Motor neuron (in vitro differentiated cells): Measurements from ENCODE around the gene LRRC14B. TPM values are rescaled to one million over a fixed set of nuclear protein-coding genes. Genes with fewer than 3 reads are reported as not detected.

ENCODE experiments used
- ATAC-seq, 8 experiments: fragments of 200-7000 bp; cut with Tn5 transposase; replicated peaks in 6 of 8; 2 replicates each; pipeline ENCODE4 v1.8.0; 2021; ENCODE audit warnings: mild to moderate bottlenecking in 8 of 8, moderate library complexity in 8 of 8
- H3K27ac ChIP-seq, 2 donors: fragments of 250-450 bp; sonication (Bioruptor Pico); 2 replicates each; pipeline ENCODE4 v1.9.0; 2021; ENCODE audit warnings: antibody characterized with exemption in 2 of 2, mild to moderate bottlenecking in 2 of 2, moderate library complexity in 1 of 2
- H3K4me1 ChIP-seq, 2 donors: fragments of 250-450 bp; sonication (Bioruptor Pico); replicated peaks in 1 of 2; 2 replicates each; pipeline ENCODE4 v1.6.1; 2021; ENCODE audit warnings: antibody characterized with exemption in 2 of 2, mild to moderate bottlenecking in 2 of 2, moderate library complexity in 1 of 2
- H3K4me3 ChIP-seq, 5 donors: fragments of 250-450 bp; sonication (Bioruptor Pico); 2 replicates each; pipeline ENCODE4 v1.9.0; 2021; ENCODE audit warnings: antibody characterized with exemption in 5 of 5, mild to moderate bottlenecking in 5 of 5, moderate library complexity in 4 of 5
- WGBS, 10 experiments: fragments of 450-650 bp; shearing (Covaris generic); methylation state at CpG; one replicate each; pipeline ENCODE4 v1.0.0; 2022; 5-methylcytosine and 5-hydroxymethylcytosine counted together
- in situ Hi-C, 9 experiments: fragments of 400-800 bp; cut with MboI; loops; one replicate each; pipeline ENCODE4 v1.15.0; 2021; ENCODE audit warnings: low sequenced_read_pairs in 9 of 9, low pct_unique_long_range_greater_than_20kb in 2 of 9; ENCODE audit not compliant: unreplicated experiment in 9 of 9
- total RNA-seq, 8 experiments: library from RNA; unstranded; fragments of 300-600 nt; gene quantifications; 2 replicates each; pipeline versions ENCODE4 v1.2.3 to v1.2.4, GENCODE V29; 2022

Gene LRRC14B
- total RNA-seq, 8 experiments from 2014 or later: 0.18 to 4.5 (median 0.25) TPM; not detected in 3

GRCh38 chr5:182126-182525, 9.2 kb upstream of the LRRC14B start:
- no peak for ATAC-seq

DNA sequence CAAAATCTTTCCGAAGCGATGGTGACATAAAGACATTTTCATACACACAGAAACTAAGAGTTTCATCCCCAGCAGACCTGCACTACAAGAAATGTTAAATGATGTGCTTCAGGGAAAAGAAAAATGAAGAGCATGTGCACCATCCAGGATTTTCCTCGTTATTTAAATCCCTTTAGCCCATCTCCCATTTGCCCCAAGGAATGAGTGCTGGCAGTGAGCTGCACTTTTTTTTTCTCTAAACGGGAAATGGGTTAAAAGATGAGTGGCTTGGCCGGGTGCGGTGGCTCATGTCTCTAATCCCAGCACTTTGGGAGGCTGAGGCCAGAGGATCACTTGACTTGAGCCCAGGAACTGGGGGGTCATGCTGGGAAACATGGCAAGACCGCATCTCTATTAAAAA, 6.8 kb upstream of the LRRC14B start:
- in situ Hi-C loops: no loop called here
- WGBS, 10 experiments: 0 to 100% (median 93%) methylated on average over 1 to 7 of the region's 7 CpGs; no CpG with 5 or more reads in 1 of the 10 experiments
- H3K4me3 ChIP-seq: no peak overlapping the region
- H3K4me1 ChIP-seq: peaks cover 8 to 14% of the 10 kb centered on the region in 2 donors
- no peak for ATAC-seq
- H3K27ac ChIP-seq: no peak overlapping the region

More at GRCh38 chr5:182126-182525, 9.2 kb upstream of the LRRC14B start:
- H3K27ac ChIP-seq: no peak overlapping the region
- in situ Hi-C loops: no loop called here
- no peak overlapping the region for H3K4me3 ChIP-seq
- H3K4me1 ChIP-seq: no peaks in the 10 kb centered on the region
- WGBS, 10 experiments: 83 to 97% (median 92%) methylated on average over 4 to 6 of the region's 12 CpGs; no CpG with 5 or more reads in 4 of the 10 experiments

GRCh38 chr5:185095-186070, 5.9 kb upstream of the LRRC14B start:
- Histone ChIP-seq H3K4me3 (no peak overlapping the region), H3K27ac (no peak overlapping the region), H3K4me1 (peaks cover 8 to 17% of the 10 kb centered on the region in 2 donors)
- no peak for ATAC-seq
- 30 to 96% (median 72%) methylated on average over 2 to 10 of the region's 21 CpGs; no CpG with 5 or more reads in 3 of the 10 experiments for WGBS, 10 experiments
- in situ Hi-C loops: no loop called here

- Histone ChIP-seq H3K27ac (no peak overlapping the region), H3K4me1 (peaks cover 15 to 27% of the 10 kb centered on the region in 2 donors), H3K4me3 (no peak overlapping the region)
- in situ Hi-C loops: no loop called here
- no peak for ATAC-seq
- WGBS, 10 experiments: 17 to 100% (median 96%) methylated on average over 1 to 12 of the region's 28 CpGs; no CpG with 5 or more reads in 4 of the 10 experiments
Measured at GRCh38 chr5:186091-187041, 4.9 kb upstream of the LRRC14B start.

GRCh38 chr5:187042-187431, 4.3 kb upstream of the LRRC14B start:
- H3K4me1 ChIP-seq: peaks cover 16 to 32% of the 10 kb centered on the region in 2 donors
- in situ Hi-C loops: no loop called here
- no peak overlapping the region for H3K4me3 ChIP-seq
- ATAC-seq: no peak
- H3K27ac ChIP-seq: no peak overlapping the region
- 77 to 100% (median 86%) methylated on average over 2 to 8 of the region's 13 CpGs; no CpG with 5 or more reads in 6 of the 10 experiments for WGBS, 10 experiments

- in situ Hi-C loops: no loop called here
- Histone ChIP-seq H3K27ac (no peak overlapping the region), H3K4me1 (peaks cover 16 to 32% of the 10 kb centered on the region in 2 donors), H3K4me3 (no peak overlapping the region)
- 0 to 20% methylated on average over 1 of the region's 21 CpGs; no CpG with 5 or more reads in 8 of the 10 experiments for WGBS, 10 experiments
- peak in 1 of 8 experiments; percentile 1 for ATAC-seq
Measured at GRCh38 chr5:187617-188451, 3.5 kb upstream of the LRRC14B start.

- peak; percentile 76 to 95 (median 86) for ATAC-seq
- in situ Hi-C loops: no loop called here
Measured at GRCh38 chr5:188488-189481, 2.5 kb upstream of the LRRC14B start.

GRCh38 chr5:189486-189885, 1.8 kb upstream of the LRRC14B start:
- no peak overlapping the region for H3K27ac ChIP-seq
- WGBS, 10 experiments: 0 to 100% (median 96%) methylated on average over 1 to 8 of the region's 10 CpGs; no CpG with 5 or more reads in 5 of the 10 experiments
- no peak for ATAC-seq
- H3K4me1 ChIP-seq: peaks cover 16 to 32% of the 10 kb centered on the region in 2 donors
- in situ Hi-C loops: no loop called here
- no peak overlapping the region for H3K4me3 ChIP-seq

More at GRCh38 chr5:188488-189481, 2.5 kb upstream of the LRRC14B start:
- Histone ChIP-seq H3K4me3 (no peak overlapping the region), H3K27ac (peak overlapping the region in 1 of 2 donors; percentile 3), H3K4me1 (peaks cover 16 to 32% of the 10 kb centered on the region in 2 donors)
- WGBS, 10 experiments: 0 to 50% (median 23%) methylated on average over 1 to 13 of the region's 37 CpGs; no CpG with 5 or more reads in 4 of the 10 experiments

DNA sequence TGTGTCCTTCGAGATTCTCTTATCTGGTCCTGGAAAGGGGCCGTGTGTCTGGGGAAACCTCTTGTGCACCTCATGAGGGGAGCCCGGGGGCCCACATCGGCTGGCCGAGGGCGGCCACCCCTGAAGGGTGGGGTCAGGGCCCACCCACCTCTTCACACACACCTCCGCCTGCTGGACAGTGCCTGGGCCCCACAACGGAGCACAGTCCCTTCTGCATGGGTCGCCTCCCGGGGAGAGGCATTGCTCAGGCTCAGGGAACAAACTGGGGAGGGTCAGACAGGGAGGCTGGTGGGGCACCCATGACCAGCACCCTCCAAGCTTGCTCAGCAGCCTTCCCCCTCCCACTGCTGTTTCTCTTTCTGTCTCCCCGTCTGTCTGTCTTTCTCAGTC, 1.3 kb upstream of the LRRC14B start:
- in situ Hi-C loops: no loop called here
- Histone ChIP-seq H3K27ac (no peak overlapping the region), H3K4me3 (no peak overlapping the region), H3K4me1 (peaks cover 16 to 32% of the 10 kb centered on the region in 2 donors)
- ATAC-seq: no peak
- 0 to 93% (median 55%) methylated on average over 1 to 6 of the region's 11 CpGs; no CpG with 5 or more reads in 5 of the 10 experiments for WGBS, 10 experiments

DNA sequence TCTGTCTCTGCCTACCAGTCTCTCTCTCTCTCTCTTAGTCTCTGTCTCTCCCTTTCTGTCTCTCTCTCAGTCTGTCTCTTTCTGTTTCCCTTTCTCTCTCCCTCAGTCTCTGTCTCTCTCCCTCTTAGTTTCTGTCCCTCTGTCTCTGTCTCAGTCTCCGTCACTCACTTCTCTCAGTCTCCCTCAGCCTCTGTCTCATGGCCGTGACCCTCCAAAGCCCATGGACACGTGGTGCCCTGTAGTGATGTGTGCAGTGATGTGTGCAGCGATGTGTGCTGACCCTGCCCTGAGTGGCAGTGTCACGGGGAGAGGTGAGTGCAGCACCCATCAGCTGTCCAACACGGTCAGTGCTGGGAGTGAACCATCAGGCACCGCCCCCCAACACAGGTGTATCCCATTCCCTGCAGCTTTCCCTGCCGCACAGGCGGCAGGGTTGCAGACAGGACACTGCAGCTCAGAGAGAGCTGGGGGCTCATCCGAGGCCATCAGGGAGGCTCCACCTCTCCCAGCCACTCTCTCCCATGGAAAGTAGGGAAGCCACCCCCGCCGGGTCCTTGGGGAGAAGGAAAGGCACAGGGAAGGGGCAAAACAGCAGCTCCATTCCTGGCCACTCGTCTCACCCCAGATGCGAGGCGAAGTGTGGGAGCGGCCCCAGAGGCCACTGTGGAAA, 794 bp upstream of the LRRC14B start:
- ATAC-seq: peak in 3 of 8 experiments; percentile 29 to 45 (median 36)
- Histone ChIP-seq H3K27ac (no peak overlapping the region), H3K4me3 (no peak overlapping the region), H3K4me1 (peaks cover 16 to 32% of the 10 kb centered on the region in 2 donors)
- 20 to 71% (median 54%) methylated on average over 1 to 7 of the region's 16 CpGs; no CpG with 5 or more reads in 1 of the 10 experiments for WGBS, 10 experiments
- in situ Hi-C loops: no loop called here
